H9 (cell line): Measurements from ENCODE around the gene CRAMP1. TPM values are rescaled to one million over a fixed set of nuclear protein-coding genes. Genes with fewer than 3 reads are reported as not detected.
A peak's percentile ranks its signal among the peaks of the same experiment; 100 is the strongest.

ENCODE experiments used
- DNase-seq: peaks from one replicate; pipeline ENCODE4 v3.0.0-alpha.2; 2017
- H2AFZ ChIP-seq: one replicate; pipeline ENCODE4 v1.6.1; 2013; ENCODE audit warnings: mild to moderate bottlenecking, low read length, control low read depth, moderate library complexity
- H2AK5ac ChIP-seq: 2 replicates; pipeline ENCODE4 v1.6.1; 2013; ENCODE audit warnings: low read length, control low read depth, mixed read lengths; ENCODE audit not compliant: insufficient read length
- H2BK120ac ChIP-seq: one replicate; pipeline ENCODE4 v1.6.1; 2013; ENCODE audit warnings: low read depth, mild to moderate bottlenecking, low read length, control low read depth, inconsistent platforms; ENCODE audit not compliant: poor library complexity, severe bottlenecking
- H2BK12ac ChIP-seq: 2 replicates; pipeline ENCODE4 v1.6.1; 2013; ENCODE audit warnings: low read length, control low read depth, mixed read lengths, low read depth; ENCODE audit not compliant: insufficient read length
- H2BK15ac ChIP-seq: 2 replicates; pipeline ENCODE4 v1.6.1; 2013; ENCODE audit warnings: low read depth, low read length, control low read depth
- H2BK20ac ChIP-seq: one replicate; pipeline ENCODE4 v1.6.1; 2013; ENCODE audit warnings: low read depth, mild to moderate bottlenecking, low read length, control low read depth, inconsistent platforms; ENCODE audit not compliant: poor library complexity, severe bottlenecking
- H2BK5ac ChIP-seq: 2 replicates; pipeline ENCODE4 v1.6.1; 2013; ENCODE audit warnings: low read length, control low read depth, mixed read lengths; ENCODE audit not compliant: insufficient read length
- H3K14ac ChIP-seq: 2 replicates; pipeline ENCODE4 v1.6.1; 2013; ENCODE audit warnings: low read length, control low read depth; ENCODE audit not compliant: insufficient read depth
- H3K18ac ChIP-seq: 2 replicates; pipeline ENCODE4 v1.6.1; 2013; ENCODE audit warnings: low read depth, mild to moderate bottlenecking, mixed read lengths, low read length, control low read depth; ENCODE audit not compliant: insufficient read length
- H3K23ac ChIP-seq: 2 replicates; pipeline ENCODE4 v1.6.1; 2013; ENCODE audit warnings: low read length, control low read depth, mixed read lengths, low read depth; ENCODE audit not compliant: insufficient read length
- H3K23me2 ChIP-seq: 2 replicates; pipeline ENCODE4 v1.6.1; 2013; ENCODE audit warnings: low read depth, mild to moderate bottlenecking, mixed read lengths, low read length, control low read depth; ENCODE audit not compliant: insufficient read length, poor library complexity, severe bottlenecking
- H3K27ac ChIP-seq: 2 replicates; pipeline ENCODE4 v1.5.1; 2013; ENCODE audit warnings: low read length, control low read depth, mixed read lengths, low read depth; ENCODE audit not compliant: insufficient read length
- H3K27me3 ChIP-seq: 2 replicates; pipeline ENCODE4 v1.6.1; 2013; ENCODE audit warnings: low read length, control low read depth, inconsistent platforms; ENCODE audit not compliant: insufficient read depth
- H3K4ac ChIP-seq: 2 replicates; pipeline ENCODE4 v1.6.1; 2013; ENCODE audit warnings: low read depth, mild to moderate bottlenecking, control low read depth, inconsistent platforms, low read length, moderate library complexity
- H3K4me1 ChIP-seq: 2 replicates; pipeline ENCODE4 v1.6.1; 2013; ENCODE audit warnings: low read length, control low read depth, inconsistent platforms; ENCODE audit not compliant: insufficient read depth
- H3K4me2 ChIP-seq: 2 replicates; pipeline ENCODE4 v1.6.1; 2013; ENCODE audit warnings: low read length, control low read depth, mixed read lengths; ENCODE audit not compliant: insufficient read length, insufficient read depth
- H3K56ac ChIP-seq: 2 replicates; pipeline ENCODE4 v1.6.1; 2013; ENCODE audit warnings: low read depth, mild to moderate bottlenecking, mixed read lengths, low read length, control low read depth; ENCODE audit not compliant: insufficient read length
- H3K79me1 ChIP-seq: 2 replicates; pipeline ENCODE4 v1.6.1; 2013; ENCODE audit warnings: low read depth, mild to moderate bottlenecking, moderate library complexity, low read length, control low read depth, inconsistent platforms; ENCODE audit not compliant: insufficient read depth, poor library complexity, severe bottlenecking
- H3K79me2 ChIP-seq: 2 replicates; pipeline ENCODE4 v1.6.1; 2013; ENCODE audit warnings: low read length, control low read depth, inconsistent platforms; ENCODE audit not compliant: insufficient read depth
- H3K9ac ChIP-seq: 2 replicates; pipeline ENCODE4 v1.6.1; 2013; ENCODE audit warnings: low read length, control low read depth, mixed read lengths; ENCODE audit not compliant: insufficient read length; ENCODE audit errors: extremely low read depth
- H3K9me3 ChIP-seq: one replicate; pipeline ENCODE4 v1.6.1; 2013; ENCODE audit warnings: low read depth, low read length, inconsistent platforms; ENCODE audit not compliant: control insufficient read depth
- H3T11ph ChIP-seq: one replicate; pipeline ENCODE4 v1.6.1; 2013; ENCODE audit warnings: mild to moderate bottlenecking, low read length, control low read depth, inconsistent platforms
- H4K20me1 ChIP-seq: one replicate; pipeline ENCODE4 v1.6.1; 2013; ENCODE audit not compliant: control insufficient read depth, insufficient read length, insufficient read depth
- H4K5ac ChIP-seq: 2 replicates; pipeline ENCODE4 v1.6.1; 2013; ENCODE audit warnings: low read depth, mild to moderate bottlenecking, mixed read lengths, low read length, control low read depth; ENCODE audit not compliant: insufficient read length
- H4K8ac ChIP-seq: replicated peaks from 2 replicates; pipeline ENCODE4 v1.6.1; 2013; ENCODE audit warnings: low read length, control low read depth, mixed read lengths, low read depth; ENCODE audit not compliant: insufficient read length
- H4K91ac ChIP-seq: 2 replicates; pipeline ENCODE4 v1.6.1; 2013; ENCODE audit warnings: low read depth, mild to moderate bottlenecking, moderate library complexity, mixed read lengths, low read length, control low read depth; ENCODE audit not compliant: insufficient read length
- H3K27ac Mint-ChIP-seq, 3 experiments: 2 replicates in 2 of 3; 3 replicates in 1 of 3; pipeline ENCODE4 v1.8.0; 2020 to 2021; ENCODE audit warnings: mixed read lengths in 3 of 3, mild to moderate bottlenecking in 1 of 3, moderate library complexity in 1 of 3
- H3K27me3 Mint-ChIP-seq: 2 replicates; pipeline ENCODE4 v1.8.0; 2021; ENCODE audit warnings: low read depth, mild to moderate bottlenecking, moderate library complexity, mixed read lengths
- H3K36me3 Mint-ChIP-seq, 3 experiments: 2 replicates in 2 of 3; 3 replicates in 1 of 3; pipeline ENCODE4 v1.8.0; 2020 to 2021; ENCODE audit warnings: low read depth in 3 of 3, mixed read lengths in 3 of 3; ENCODE audit not compliant: insufficient read depth in 1 of 3
- H3K4me1 Mint-ChIP-seq, 2 experiments: 2 replicates each; pipeline ENCODE4 v1.8.0; 2020; ENCODE audit warnings: mixed read lengths in 2 of 2
- H3K4me3 Mint-ChIP-seq, 2 experiments: 2 replicates in 1 of 2; 3 replicates in 1 of 2; pipeline ENCODE4 v1.8.0; 2020 to 2021; ENCODE audit warnings: mild to moderate bottlenecking in 2 of 2, mixed read lengths in 2 of 2, moderate library complexity in 1 of 2
- H3K9me3 Mint-ChIP-seq, 2 experiments: 2 replicates in 1 of 2; 3 replicates in 1 of 2; pipeline ENCODE4 v1.8.0; 2020; ENCODE audit warnings: mild to moderate bottlenecking in 2 of 2, mixed read lengths in 2 of 2, moderate library complexity in 1 of 2
- CTCF ChIP-seq: fragments of 200-600 bp; sonication (generic); conservative IDR thresholded peaks from 3 replicates; pipeline ENCODE4 v1.8.0; 2021; ENCODE audit warnings: antibody characterized with exemption, mild to moderate bottlenecking
- WGBS: extraction: QIAGEN DNeasy Blood & Tissue Kit; methylation state at CpG from one replicate; pipeline ENCODE4 v1.1.7; 2013; ENCODE audit warnings: missing lambda C conversion rate, low lambda C conversion rate, mixed read lengths; ENCODE audit not compliant: insufficient read length; ENCODE audit errors: extremely low coverage; 5-methylcytosine and 5-hydroxymethylcytosine counted together
- total RNA-seq: library from RNA; stranded (reverse); gene quantifications from 2 replicates; pipeline ENCODE4 v1.2.1, GENCODE V29; 2021

The CRAMP1 gene
- total RNA-seq, 1 experiment from 2014 or later: 46.2 TPM

GRCh38 chr16:1708083-1708767 is 96.1 kb downstream of the CRAMP1 start:
- Histone ChIP-seq H4K5ac (no peak overlapping the region), H3K56ac (no peak overlapping the region), H4K20me1 (no peaks in the 10 kb centered on the region), H2AFZ (no peak overlapping the region), H3K4me2 (no peak overlapping the region), H3K4ac (no peak overlapping the region), H3K23ac (no peak overlapping the region), H2BK120ac (no peak overlapping the region), H3K79me2 (peaks cover 1% of the 10 kb centered on the region; the same call in 1 of the 2 replicates), H3K9me3 (no peaks in the 10 kb centered on the region), H4K91ac (no peak overlapping the region), H2BK15ac (no peak overlapping the region), H3K4me1 (peaks cover 3% of the 10 kb centered on the region), H3T11ph (no peak overlapping the region), H3K79me1 (peaks cover 12% of the 10 kb centered on the region), H2BK12ac (no peak overlapping the region), H3K9ac (no peak overlapping the region), H3K27me3 (no peaks in the 10 kb centered on the region), H2BK20ac (no peak overlapping the region), H3K27ac (no peak overlapping the region), H3K14ac (no peak overlapping the region), H2BK5ac (no peak overlapping the region), H3K18ac (no peak overlapping the region), H2AK5ac (no peak overlapping the region), H4K8ac (no peak overlapping the region), H3K23me2 (peaks cover 7% of the 10 kb centered on the region)
- Mint-ChIP-seq H3K4me1 (peaks cover 27 to 37% of the 10 kb centered on the region in 2 experiments), H3K27me3 (peaks cover 6% of the 10 kb centered on the region; the same call in 1 of the 2 replicates), H3K36me3 (peaks cover 0 to 3% (median 3%) of the 10 kb centered on the region in 3 experiments; a peak in 3 of 7 replicates), H3K9me3 (peaks cover 0 to 3% of the 10 kb centered on the region in 2 experiments; a peak in 1 of 5 replicates), H3K27ac (peak overlapping the region in 2 of 3 experiments; percentile 62 to 69; a peak in 1 of 7 replicates), H3K4me3 (peak overlapping the region; percentile 8 to 91; a peak in 2 of 5 replicates)
- no peak for DNase-seq
- TF ChIP-seq CTCF: no peak
- no CpG with 5 or more reads among the region's 18 CpGs for WGBS
